Chondrocyte (in vitro differentiated cells): ENCODE results near the gene SPAG9. TPM values are rescaled to one million over a fixed set of nuclear protein-coding genes. Genes with fewer than 3 reads are reported as not detected.
A peak's percentile ranks its signal among the peaks of the same experiment; 100 is the strongest.

ENCODE experiments used
- DNase-seq: peaks from one replicate; pipeline ENCODE4 v3.0.0; 2021; ENCODE audit warnings: mixed read lengths, low spot score
- H3K27ac Mint-ChIP-seq: one replicate; pipeline ENCODE4 v1.8.0; 2021; ENCODE audit warnings: mild to moderate bottlenecking, moderate library complexity, mixed read lengths; ENCODE audit not compliant: unreplicated experiment
- H3K27me3 Mint-ChIP-seq: 2 replicates; pipeline ENCODE4 v1.8.0; 2021; ENCODE audit warnings: low read depth, mixed read lengths
- H3K36me3 Mint-ChIP-seq: 2 replicates; pipeline ENCODE4 v1.8.0; 2021; ENCODE audit warnings: low read depth, mixed read lengths
- H3K4me1 Mint-ChIP-seq: 2 replicates; pipeline ENCODE4 v1.8.0; 2021; ENCODE audit warnings: low read depth, mild to moderate bottlenecking, mixed read lengths
- H3K4me3 Mint-ChIP-seq: one replicate; pipeline ENCODE4 v1.8.0; 2021; ENCODE audit warnings: mild to moderate bottlenecking, moderate library complexity, mixed read lengths; ENCODE audit not compliant: unreplicated experiment
- H3K9me3 Mint-ChIP-seq: 2 replicates; pipeline ENCODE4 v1.8.0; 2021; ENCODE audit warnings: low read depth, mixed read lengths
- CTCF ChIP-seq: fragments of 200-600 bp; sonication (generic); IDR thresholded peaks from 2 replicates; pipeline ENCODE4 v1.5.0; 2021; ENCODE audit warnings: antibody characterized with exemption, mild to moderate bottlenecking, moderate library complexity
- total RNA-seq: library from RNA; stranded (reverse); gene quantifications from 3 replicates; pipeline ENCODE4 v1.2.1, GENCODE V29; 2021

SPAG9 gene
- total RNA-seq, 1 donor from 2014 or later, result 92.7 TPM

DNA sequence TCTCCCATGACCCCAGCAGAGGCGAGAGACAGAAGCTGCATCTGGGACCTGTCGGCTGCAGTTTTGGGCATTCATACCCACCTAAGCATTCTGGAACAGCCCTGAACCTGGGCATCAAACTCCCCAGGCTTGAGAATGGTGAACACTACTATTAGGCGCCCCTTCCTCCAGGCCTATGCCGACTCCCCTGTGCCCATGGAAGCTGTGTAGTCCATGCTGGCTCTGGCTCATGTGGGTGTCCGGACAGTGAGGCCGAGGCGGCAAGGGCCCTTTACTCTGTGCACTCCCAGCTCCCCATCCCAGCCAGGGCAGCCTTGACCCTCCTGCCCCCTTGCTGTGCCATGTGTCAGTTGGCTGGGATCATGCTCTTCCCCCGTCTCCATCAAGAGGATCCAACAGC lies 165.5 kb downstream of the SPAG9 start:
- Mint-ChIP-seq H3K27ac (peak overlapping the region; percentile 89), H3K4me3 (no peak overlapping the region), H3K9me3 (no peaks in the 10 kb centered on the region), H3K27me3 (no peaks in the 10 kb centered on the region), H3K4me1 (peaks cover 43% of the 10 kb centered on the region), H3K36me3 (peaks cover 2% of the 10 kb centered on the region)
- peak; percentile 79 for DNase-seq
- TF ChIP-seq CTCF, result no peak

GRCh38 chr17:50954641-50955121 lies 166.0 kb downstream of the SPAG9 start:
- Mint-ChIP-seq H3K9me3 (no peaks in the 10 kb centered on the region), H3K4me1 (peaks cover 48% of the 10 kb centered on the region), H3K4me3 (peak overlapping the region; percentile 24), H3K27ac (peak overlapping the region; percentile 89), H3K27me3 (no peaks in the 10 kb centered on the region), H3K36me3 (no peaks in the 10 kb centered on the region)
- no peak for TF ChIP-seq CTCF
- DNase-seq, result peak; percentile 82

GRCh38 chr17:50953831-50954601 lies 166.7 kb downstream of the SPAG9 start:
- Mint-ChIP-seq H3K27me3 (no peaks in the 10 kb centered on the region), H3K36me3 (no peaks in the 10 kb centered on the region), H3K27ac (peak overlapping the region; percentile 89), H3K4me1 (peaks cover 50% of the 10 kb centered on the region), H3K4me3 (peak overlapping the region; percentile 53), H3K9me3 (no peaks in the 10 kb centered on the region)
- DNase-seq, result peak; percentile 89
- TF ChIP-seq CTCF, result no peak

- Mint-ChIP-seq H3K9me3 (no peaks in the 10 kb centered on the region), H3K36me3 (no peaks in the 10 kb centered on the region), H3K4me1 (peaks cover 56% of the 10 kb centered on the region), H3K4me3 (peak overlapping the region; percentile 53), H3K27me3 (no peaks in the 10 kb centered on the region), H3K27ac (peak overlapping the region; percentile 89)
- no peak for TF ChIP-seq CTCF
- DNase-seq, result peak; percentile 38
These were observed 167.2 kb downstream of the SPAG9 start for GRCh38 chr17:50953518-50953830.

GRCh38 chr17:50952889-50953288 lies 167.8 kb downstream of the SPAG9 start:
- Mint-ChIP-seq H3K36me3 (no peaks in the 10 kb centered on the region), H3K27ac (no peak overlapping the region), H3K4me3 (no peak overlapping the region)

More at GRCh38 chr17:50952889-50953288, 167.8 kb downstream of the SPAG9 start:
- Mint-ChIP-seq H3K9me3 (no peaks in the 10 kb centered on the region), H3K4me1 (peaks cover 61% of the 10 kb centered on the region), H3K27me3 (no peaks in the 10 kb centered on the region)
- no peak for TF ChIP-seq CTCF
- DNase-seq, result peak; percentile 35
